T-cell (primary cell): ENCODE results near the gene SSC4D. TPM values are rescaled to one million over a fixed set of nuclear protein-coding genes. Genes with fewer than 3 reads are reported as not detected.

ENCODE experiments used
- ATAC-seq, 4 experiments: fragments of 200-7000 bp in 3 of 4; fragments of 150-1000 bp in 1 of 4; cut with Tn5 transposase; replicated peaks in 1 of 4; 1 replicate in 3 of 4; 2 replicates in 1 of 4; pipeline ENCODE4 v1.10.0; 2021; ENCODE audit warnings: moderate library complexity in 3 of 4, mild to moderate bottlenecking in 2 of 4, moderate number of reproducible peaks in 1 of 4
- CTCF ChIA-PET, 2 donors: fragments of 300-600 bp; sonication (Branson Sonifier 250); formaldehyde crosslinking; loops; one replicate each; lab custom pipeline; 2022; ENCODE audit warnings: antibody characterized with exemption in 2 of 2; lab: Charles Lee
- POLR2A ChIA-PET, 2 donors: fragments of 300-600 bp; sonication (Branson Sonifier 250); formaldehyde crosslinking; loops; one replicate each; lab custom pipeline; 2022; ENCODE audit warnings: antibody characterized with exemption in 2 of 2; lab: Charles Lee
- DNase-seq, 35 experiments: peaks; one replicate each; pipeline versions ENCODE4 v3.0.0 to v3.0.0-alpha.2; 2013 to 2023
- H3K27ac ChIP-seq: one replicate; pipeline ENCODE4 v1.5.1; 2013; ENCODE audit warnings: low read length
- H3K27me3 ChIP-seq, 2 experiments: replicated peaks in 1 of 2; 1 replicate in 1 of 2; 2 replicates in 1 of 2; pipeline versions ENCODE4 v1.6.1 to v1.7.0; 2013; ENCODE audit warnings: low read length in 1 of 2, mixed read lengths in 1 of 2; ENCODE audit not compliant: control insufficient read depth in 2 of 2, insufficient read depth in 2 of 2; ENCODE audit errors: extremely low read depth in 1 of 2
- H3K36me3 ChIP-seq, 2 donors: 1 replicate in 1 of 2; 2 replicates in 1 of 2; pipeline versions ENCODE4 v1.6.1 to v1.7.0; 2013; ENCODE audit warnings: low read length in 1 of 2; ENCODE audit not compliant: control insufficient read depth in 2 of 2, insufficient read depth in 1 of 2; ENCODE audit errors: extremely low read depth in 1 of 2
- H3K4me1 ChIP-seq, 2 experiments: 1 replicate in 1 of 2; 2 replicates in 1 of 2; pipeline versions ENCODE4 v1.6.1 to v1.7.0; 2013; ENCODE audit warnings: low read length in 2 of 2, mixed read lengths in 1 of 2; ENCODE audit not compliant: insufficient read depth in 2 of 2, control insufficient read depth in 1 of 2; ENCODE audit errors: extremely low read depth in 1 of 2
- H3K4me3 ChIP-seq, 2 donors: 1 replicate in 1 of 2; 2 replicates in 1 of 2; pipeline versions ENCODE4 v1.5.1 to v1.7.0; 2013; ENCODE audit warnings: mild to moderate bottlenecking in 2 of 2, low read length in 1 of 2, moderate library complexity in 1 of 2; ENCODE audit not compliant: control insufficient read depth in 1 of 2; ENCODE audit errors: extremely low read depth in 1 of 2
- H3K9me3 ChIP-seq: 2 replicates; pipeline ENCODE4 v1.7.0; 2013
- H3K27ac Mint-ChIP-seq, 2 donors: one replicate each; pipeline ENCODE4 v1.8.0; 2020 to 2021; ENCODE audit warnings: mild to moderate bottlenecking in 2 of 2, mixed read lengths in 2 of 2
- H3K27me3 Mint-ChIP-seq, 2 donors: one replicate each; pipeline ENCODE4 v1.8.0; 2021 to 2022; ENCODE audit warnings: mixed read lengths in 2 of 2
- H3K36me3 Mint-ChIP-seq: one replicate; pipeline ENCODE4 v1.8.0; 2021; ENCODE audit warnings: mixed read lengths
- H3K4me1 Mint-ChIP-seq, 3 donors: one replicate each; pipeline ENCODE4 v1.8.0; 2020 to 2022; ENCODE audit warnings: mixed read lengths in 3 of 3, mild to moderate bottlenecking in 1 of 3
- H3K4me3 Mint-ChIP-seq, 3 donors: one replicate each; pipeline ENCODE4 v1.8.0; 2020 to 2022; ENCODE audit warnings: mild to moderate bottlenecking in 3 of 3, mixed read lengths in 3 of 3, moderate library complexity in 3 of 3
- H3K9me3 Mint-ChIP-seq, 3 donors: one replicate each; pipeline ENCODE4 v1.8.0; 2020 to 2022; ENCODE audit warnings: mixed read lengths in 3 of 3
- WGBS: methylation state at CpG from one replicate; pipeline ENCODE4 v1.1.5; 2013; ENCODE audit warnings: missing lambda C conversion rate; ENCODE audit not compliant: insufficient coverage; 5-methylcytosine and 5-hydroxymethylcytosine counted together
- total RNA-seq, 35 experiments: library from RNA in 6 of 35; stranded (reverse) in 6 of 35; fragments of 120-200 nt in 1 of 35; gene quantifications; one replicate each; pipeline versions ENCODE4 v1.2.1 to v1.2.4 and lab custom pipeline; 2013 to 2026

The SSC4D gene
- total RNA-seq, 5 donors from 2014 or later (not counting 1 experiment from before 2014, with no cell fraction given), result 0.20 to 0.76 (median 0.28) TPM; not detected in 2

- POLR2A ChIA-PET, result no interaction called here
- peaks cover 9 to 12% of the 10 kb centered on the region in 2 experiments for H3K4me1 ChIP-seq
- H3K4me3 ChIP-seq, result no peak overlapping the region
- Mint-ChIP-seq H3K27ac (no peak overlapping the region), H3K4me3 (no peak overlapping the region), H3K4me1 (peaks cover 68 to 78% (median 75%) of the 10 kb centered on the region in 3 donors), H3K9me3 (no peaks in the 10 kb centered on the region), H3K36me3 (peaks cover 57% of the 10 kb centered on the region), H3K27me3 (no peaks in the 10 kb centered on the region)
- H3K36me3 ChIP-seq, result peaks cover 11 to 52% of the 10 kb centered on the region in 2 donors
- H3K27ac ChIP-seq, result no peak overlapping the region
- CTCF ChIA-PET, result interaction anchor here in 1 of 2 donors (0.6 kb wide), 2 partner anchors 16 to 45 kb away, joined by 4 to 5 read pairs; partner anchors contain the start of gene YWHAG
- H3K27me3 ChIP-seq, result no peaks in the 10 kb centered on the region
- no peaks in the 10 kb centered on the region for H3K9me3 ChIP-seq
- DNase-seq, result no peak
- WGBS, result 84% methylated on average over 4 of the region's 6 CpGs
- no peak for ATAC-seq
Measured at GRCh38 chr7:76343294-76343930, 66.1 kb downstream of the SSC4D start.

- H3K27me3 ChIP-seq, result no peaks in the 10 kb centered on the region
- H3K27ac ChIP-seq, result no peak overlapping the region
- no peak overlapping the region for H3K4me3 ChIP-seq
- WGBS, result 96% methylated on average over 3 of the region's 5 CpGs
- CTCF ChIA-PET, result interaction anchor here in 1 of 2 donors (0.7 kb wide), 1 partner anchor 80 kb away, joined by 3 read pairs; no protein-coding TSS in a partner anchor
- POLR2A ChIA-PET, result interaction anchor here in 1 of 2 donors (0.5 kb wide), 1 partner anchor 425 kb away, joined by 4 read pairs; no protein-coding TSS in a partner anchor
- H3K9me3 Mint-ChIP-seq, result no peaks in the 10 kb centered on the region
- H3K4me3 Mint-ChIP-seq, result no peak overlapping the region
- peaks cover 10 to 48% of the 10 kb centered on the region in 2 donors for H3K36me3 ChIP-seq
- DNase-seq (no peak), ATAC-seq (no peak)
- H3K4me1 Mint-ChIP-seq, result peaks cover 68 to 78% (median 73%) of the 10 kb centered on the region in 3 donors
- peak overlapping the region; percentile 14 to 32 for H3K27ac Mint-ChIP-seq
- H3K4me1 ChIP-seq, result peaks cover 9 to 13% of the 10 kb centered on the region in 2 experiments
- H3K36me3 Mint-ChIP-seq, result peaks cover 52% of the 10 kb centered on the region
- no peaks in the 10 kb centered on the region for H3K27me3 Mint-ChIP-seq
- H3K9me3 ChIP-seq, result no peaks in the 10 kb centered on the region
Measured at GRCh38 chr7:76342222-76342621, 67.3 kb downstream of the SSC4D start.

- no peak for ATAC-seq
- Mint-ChIP-seq H3K27ac (no peak overlapping the region), H3K4me3 (no peak overlapping the region), H3K9me3 (no peaks in the 10 kb centered on the region), H3K4me1 (peaks cover 56 to 74% (median 70%) of the 10 kb centered on the region in 3 donors), H3K27me3 (no peaks in the 10 kb centered on the region), H3K36me3 (peaks cover 38% of the 10 kb centered on the region)
- 83% methylated on average over 2 of the region's 3 CpGs for WGBS
- no peak for DNase-seq
- CTCF ChIA-PET, result interaction anchor here in 1 of 2 donors (0.6 kb wide), 1 partner anchor 1625 kb away, joined by 3 read pairs; no protein-coding TSS in a partner anchor
- POLR2A ChIA-PET, result no interaction called here
- Histone ChIP-seq H3K27ac (no peak overlapping the region), H3K27me3 (no peaks in the 10 kb centered on the region), H3K4me3 (no peak overlapping the region), H3K9me3 (no peaks in the 10 kb centered on the region), H3K4me1 (peaks cover 0 to 10% of the 10 kb centered on the region in 2 experiments), H3K36me3 (peaks cover 0 to 33% of the 10 kb centered on the region in 2 donors)
Measured at GRCh38 chr7:76340617-76341131, 68.8 kb downstream of the SSC4D start.

Other genes with a start within 250 kb of the SSC4D start
- gene SRRM3, start 207.8 kb downstream of the SSC4D start, total RNA-seq, result not detected
- gene HSPB1, start 107.0 kb downstream of the SSC4D start, total RNA-seq, result 10 to 100 TPM; 38.1 to 43.6 (median 40.1) TPM
- gene YWHAG, start 50.7 kb downstream of the SSC4D start, total RNA-seq, result 10 to 100 TPM; 25.1 to 46.8 (median 41.7) TPM
- 1 to 10 TPM; 1.7 to 7.0 (median 5.9) TPM for gene ZP3, start 15.3 kb upstream of the SSC4D start, total RNA-seq
- gene DTX2, start 52.0 kb upstream of the SSC4D start, total RNA-seq, result 10 to 100 TPM; 29.0 to 56.6 (median 42.3) TPM
- gene UPK3B, start 100.9 kb upstream of the SSC4D start, total RNA-seq, result 10 to 100 TPM in 1 of 5 donors, 1 to 10 TPM in 4; 4.6 to 10.6 (median 6.1) TPM
- under 1 TPM; 0.33 to 0.96 (median 0.73) TPM for gene SPDYE16, start 133.6 kb upstream of the SSC4D start, total RNA-seq
- 10 to 100 TPM; 18.6 to 35.7 (median 19.4) TPM for gene POMZP3, start 217.6 kb upstream of the SSC4D start, total RNA-seq